Measurements from ENCODE around the gene ARHGAP8.

DNA sequence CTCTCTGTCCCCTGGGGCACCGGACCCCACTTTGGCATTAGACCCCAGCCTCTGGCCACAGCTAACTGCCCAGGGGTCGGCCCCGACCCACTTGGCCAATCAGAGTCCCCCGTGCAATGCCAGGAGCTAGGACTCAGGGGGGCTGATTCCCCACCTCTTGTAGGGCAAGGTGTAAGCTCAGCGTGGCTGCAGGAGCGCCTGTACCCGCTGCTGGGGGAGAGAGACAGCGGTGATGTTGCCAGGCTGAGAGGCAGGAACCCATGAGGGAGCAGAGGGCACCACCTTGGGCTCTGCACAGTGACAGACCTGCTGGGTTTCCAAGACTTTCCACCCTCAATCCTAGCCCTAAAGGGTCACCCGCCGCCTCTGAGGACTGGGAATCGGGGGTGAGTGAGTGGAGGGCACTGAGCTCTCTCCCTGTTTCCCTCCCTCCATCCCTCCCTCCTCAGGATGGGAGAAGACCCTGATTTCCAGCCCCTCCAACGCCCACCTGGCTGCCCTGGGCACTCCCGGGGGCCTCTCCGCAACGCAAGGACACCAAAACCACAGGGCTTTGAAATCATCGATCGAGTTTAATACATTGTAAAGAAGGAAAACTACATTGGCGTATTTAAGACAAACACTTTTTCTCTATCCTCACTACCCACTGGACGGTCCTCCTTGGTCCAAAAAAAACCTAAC is 128.4 kb downstream of the ARHGAP8 start:
- TF ChIP-seq RAD21 (conservative IDR thresholded peaks at IDR 0.05): no peak
- TF ChIP-seq, protein P1, sequence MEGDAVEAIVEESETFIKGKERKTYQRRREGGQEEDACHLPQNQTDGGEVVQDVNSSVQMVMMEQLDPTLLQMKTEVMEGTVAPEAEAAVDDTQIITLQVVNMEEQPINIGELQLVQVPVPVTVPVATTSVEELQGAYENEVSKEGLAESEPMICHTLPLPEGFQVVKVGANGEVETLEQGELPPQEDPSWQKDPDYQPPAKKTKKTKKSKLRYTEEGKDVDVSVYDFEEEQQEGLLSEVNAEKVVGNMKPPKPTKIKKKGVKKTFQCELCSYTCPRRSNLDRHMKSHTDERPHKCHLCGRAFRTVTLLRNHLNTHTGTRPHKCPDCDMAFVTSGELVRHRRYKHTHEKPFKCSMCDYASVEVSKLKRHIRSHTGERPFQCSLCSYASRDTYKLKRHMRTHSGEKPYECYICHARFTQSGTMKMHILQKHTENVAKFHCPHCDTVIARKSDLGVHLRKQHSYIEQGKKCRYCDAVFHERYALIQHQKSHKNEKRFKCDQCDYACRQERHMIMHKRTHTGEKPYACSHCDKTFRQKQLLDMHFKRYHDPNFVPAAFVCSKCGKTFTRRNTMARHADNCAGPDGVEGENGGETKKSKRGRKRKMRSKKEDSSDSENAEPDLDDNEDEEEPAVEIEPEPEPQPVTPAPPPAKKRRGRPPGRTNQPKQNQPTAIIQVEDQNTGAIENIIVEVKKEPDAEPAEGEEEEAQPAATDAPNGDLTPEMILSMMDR (IDR thresholded peaks at IDR 0.05; ENCODE audit: poor library complexity, severe bottlenecking): no peak
- TF ChIP-seq POLR2AphosphoS5 (IDR thresholded peaks at IDR 0.05): no peak
- TF ChIP-seq, protein P2, sequence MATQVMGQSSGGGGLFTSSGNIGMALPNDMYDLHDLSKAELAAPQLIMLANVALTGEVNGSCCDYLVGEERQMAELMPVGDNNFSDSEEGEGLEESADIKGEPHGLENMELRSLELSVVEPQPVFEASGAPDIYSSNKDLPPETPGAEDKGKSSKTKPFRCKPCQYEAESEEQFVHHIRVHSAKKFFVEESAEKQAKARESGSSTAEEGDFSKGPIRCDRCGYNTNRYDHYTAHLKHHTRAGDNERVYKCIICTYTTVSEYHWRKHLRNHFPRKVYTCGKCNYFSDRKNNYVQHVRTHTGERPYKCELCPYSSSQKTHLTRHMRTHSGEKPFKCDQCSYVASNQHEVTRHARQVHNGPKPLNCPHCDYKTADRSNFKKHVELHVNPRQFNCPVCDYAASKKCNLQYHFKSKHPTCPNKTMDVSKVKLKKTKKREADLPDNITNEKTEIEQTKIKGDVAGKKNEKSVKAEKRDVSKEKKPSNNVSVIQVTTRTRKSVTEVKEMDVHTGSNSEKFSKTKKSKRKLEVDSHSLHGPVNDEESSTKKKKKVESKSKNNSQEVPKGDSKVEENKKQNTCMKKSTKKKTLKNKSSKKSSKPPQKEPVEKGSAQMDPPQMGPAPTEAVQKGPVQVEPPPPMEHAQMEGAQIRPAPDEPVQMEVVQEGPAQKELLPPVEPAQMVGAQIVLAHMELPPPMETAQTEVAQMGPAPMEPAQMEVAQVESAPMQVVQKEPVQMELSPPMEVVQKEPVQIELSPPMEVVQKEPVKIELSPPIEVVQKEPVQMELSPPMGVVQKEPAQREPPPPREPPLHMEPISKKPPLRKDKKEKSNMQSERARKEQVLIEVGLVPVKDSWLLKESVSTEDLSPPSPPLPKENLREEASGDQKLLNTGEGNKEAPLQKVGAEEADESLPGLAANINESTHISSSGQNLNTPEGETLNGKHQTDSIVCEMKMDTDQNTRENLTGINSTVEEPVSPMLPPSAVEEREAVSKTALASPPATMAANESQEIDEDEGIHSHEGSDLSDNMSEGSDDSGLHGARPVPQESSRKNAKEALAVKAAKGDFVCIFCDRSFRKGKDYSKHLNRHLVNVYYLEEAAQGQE (IDR thresholded peaks at IDR 0.05; ENCODE audit: borderline replicate concordance): no peak
- TF ChIP-seq EZH2 (IDR thresholded peaks at IDR 0.05; ENCODE audit: borderline replicate concordance, insufficient read depth, low read length, poor library complexity, severe bottlenecking): no peak
- no peak for TF ChIP-seq TAF1 (IDR thresholded peaks at IDR 0.05; ENCODE audit: low read depth)
- TF ChIP-seq EP300 (conservative IDR thresholded peaks at IDR 0.05; ENCODE audit: poor library complexity, severe bottlenecking): no peak

All from neural cell (in vitro differentiated cells).